DMS53 treated with DMSO at 0.1 percent for 48 hours (cell line): ENCODE measurements around the gene SCO2.

Experiments
- DNase-seq: peaks from one replicate; lab custom pipeline; 2025; ENCODE audit not compliant: unreplicated experiment; lab: John Stamatoyannopoulos, UW

The SCO2 gene, protein sequence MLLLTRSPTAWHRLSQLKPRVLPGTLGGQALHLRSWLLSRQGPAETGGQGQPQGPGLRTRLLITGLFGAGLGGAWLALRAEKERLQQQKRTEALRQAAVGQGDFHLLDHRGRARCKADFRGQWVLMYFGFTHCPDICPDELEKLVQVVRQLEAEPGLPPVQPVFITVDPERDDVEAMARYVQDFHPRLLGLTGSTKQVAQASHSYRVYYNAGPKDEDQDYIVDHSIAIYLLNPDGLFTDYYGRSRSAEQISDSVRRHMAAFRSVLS

DNA sequence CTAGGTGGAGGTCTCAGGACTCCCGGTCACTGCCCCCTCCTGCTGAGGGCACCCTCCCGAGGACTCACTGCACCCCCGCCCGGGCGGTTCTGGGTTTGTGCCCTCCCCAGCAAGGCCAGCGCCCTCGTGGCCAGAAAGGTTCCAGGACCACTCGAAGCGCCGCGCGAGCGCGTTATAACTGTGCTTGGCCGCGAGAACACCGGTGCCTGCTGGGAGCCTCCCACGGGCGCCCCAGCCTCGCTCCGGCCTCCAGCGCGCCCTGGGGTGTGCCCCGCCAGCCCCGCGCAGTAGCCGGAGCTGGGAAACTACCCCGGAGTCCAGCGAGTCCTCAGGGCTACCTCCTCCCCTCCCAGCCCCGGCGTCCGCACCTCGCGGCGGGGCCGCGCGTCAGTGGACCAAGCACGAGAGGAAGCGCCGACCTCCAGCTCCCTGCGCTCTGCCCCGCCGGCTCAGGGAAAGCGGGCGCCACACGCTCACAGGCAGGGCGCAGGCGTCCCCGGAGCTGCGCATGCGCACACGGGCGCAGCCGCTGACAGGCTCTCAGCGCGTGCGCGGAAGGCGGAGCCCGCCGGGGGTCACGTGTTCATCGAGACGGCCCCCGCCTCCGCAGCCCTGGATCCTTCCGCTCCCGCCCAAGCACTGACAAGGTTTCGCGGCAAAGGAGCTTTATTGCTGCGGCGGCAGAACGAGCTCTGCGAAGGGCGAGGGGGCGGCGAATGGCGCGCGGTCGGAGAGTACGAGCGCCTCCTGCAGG lies at the start of gene SCO2:
SCO2 (minus strand) TSS at position 495 of the 754 bp plus-strand sequence. CDS start 1,187 bp downstream, outside the sequence.
- peak; percentile 88 for DNase-seq

DNA sequence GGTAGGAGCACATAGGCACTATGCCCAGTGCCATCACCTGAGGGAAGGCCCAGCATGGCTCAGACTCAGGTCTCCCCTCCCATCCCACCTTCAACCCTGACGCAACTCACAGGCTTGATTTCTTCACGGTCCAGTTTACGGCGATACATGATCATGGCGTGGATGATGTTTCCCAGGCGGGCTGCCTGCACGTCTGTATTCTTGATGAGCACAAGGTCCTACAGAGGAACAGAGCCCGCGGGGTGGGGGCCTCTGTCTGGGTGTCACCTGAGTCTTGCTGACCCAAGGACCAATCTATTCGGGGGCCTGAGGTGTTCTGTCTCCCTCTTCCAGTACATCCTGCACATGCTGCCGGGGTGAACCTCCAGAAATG lies 49.0 kb upstream of the SCO2 start:
- DNase-seq, result no peak

DNA sequence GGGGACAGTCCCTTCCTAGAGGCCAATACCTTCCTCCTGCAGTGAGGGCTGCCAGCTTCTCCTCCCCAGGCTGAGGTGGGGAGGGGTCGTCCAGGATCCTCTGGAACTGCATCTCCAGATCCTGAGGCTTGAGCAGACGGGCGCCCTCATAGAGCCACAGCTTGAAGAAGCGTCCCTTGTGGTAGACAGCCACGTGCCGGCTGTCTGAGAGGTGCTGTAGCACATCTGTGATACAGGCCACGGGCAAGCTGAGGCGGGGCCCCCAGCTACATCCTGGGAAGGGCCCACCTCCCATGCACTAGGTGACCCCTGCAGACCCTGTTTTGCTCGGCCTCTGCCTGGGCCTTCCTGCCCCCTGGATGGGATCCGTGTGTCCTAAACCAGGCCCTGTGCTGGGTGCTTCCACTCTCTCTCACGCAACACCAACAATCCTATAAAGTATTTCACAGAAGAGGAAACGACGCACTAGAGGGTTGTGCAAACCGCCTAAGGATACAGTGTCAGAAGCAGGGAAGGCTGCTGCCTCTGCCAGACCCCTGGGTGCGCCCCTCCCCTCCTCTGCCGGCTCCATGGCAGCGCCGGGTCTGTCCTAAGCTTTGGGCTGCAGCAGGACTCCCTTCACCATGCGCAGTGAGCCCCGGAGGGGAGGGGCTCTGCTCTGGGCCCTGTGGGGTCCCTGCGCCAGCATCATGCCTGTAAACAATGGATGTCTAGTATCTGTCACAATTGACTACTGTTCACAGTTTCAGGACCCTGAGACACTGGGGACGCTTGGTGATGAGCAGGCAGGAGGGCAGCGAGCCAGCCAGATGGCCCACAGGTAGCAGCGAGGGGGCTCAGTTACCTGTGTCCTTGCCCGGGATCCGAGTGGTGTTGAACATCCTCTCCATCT lies 48.3 kb upstream of the SCO2 start:
- no peak for DNase-seq

DNA sequence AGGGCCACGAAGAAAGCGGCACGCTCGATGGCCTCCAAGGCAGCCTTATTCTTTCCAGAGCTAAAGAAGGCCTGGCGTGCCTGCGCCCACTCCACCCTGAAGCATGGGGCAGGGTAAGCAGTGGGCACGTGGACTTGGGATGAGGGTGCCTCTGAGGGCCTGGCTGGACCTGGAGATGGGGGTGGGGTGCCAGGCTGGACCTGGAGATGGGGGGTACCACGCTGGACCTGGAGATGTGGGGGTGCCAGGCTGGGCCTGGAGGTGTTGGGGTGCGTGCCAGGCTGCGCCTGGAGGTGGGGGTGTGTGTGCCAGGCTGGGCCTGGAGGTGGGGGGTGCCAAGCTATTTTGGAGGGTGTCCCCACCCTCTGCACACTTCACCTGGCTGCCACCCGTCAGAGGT lies 47.6 kb upstream of the SCO2 start:
- DNase-seq, result no peak

DNA sequence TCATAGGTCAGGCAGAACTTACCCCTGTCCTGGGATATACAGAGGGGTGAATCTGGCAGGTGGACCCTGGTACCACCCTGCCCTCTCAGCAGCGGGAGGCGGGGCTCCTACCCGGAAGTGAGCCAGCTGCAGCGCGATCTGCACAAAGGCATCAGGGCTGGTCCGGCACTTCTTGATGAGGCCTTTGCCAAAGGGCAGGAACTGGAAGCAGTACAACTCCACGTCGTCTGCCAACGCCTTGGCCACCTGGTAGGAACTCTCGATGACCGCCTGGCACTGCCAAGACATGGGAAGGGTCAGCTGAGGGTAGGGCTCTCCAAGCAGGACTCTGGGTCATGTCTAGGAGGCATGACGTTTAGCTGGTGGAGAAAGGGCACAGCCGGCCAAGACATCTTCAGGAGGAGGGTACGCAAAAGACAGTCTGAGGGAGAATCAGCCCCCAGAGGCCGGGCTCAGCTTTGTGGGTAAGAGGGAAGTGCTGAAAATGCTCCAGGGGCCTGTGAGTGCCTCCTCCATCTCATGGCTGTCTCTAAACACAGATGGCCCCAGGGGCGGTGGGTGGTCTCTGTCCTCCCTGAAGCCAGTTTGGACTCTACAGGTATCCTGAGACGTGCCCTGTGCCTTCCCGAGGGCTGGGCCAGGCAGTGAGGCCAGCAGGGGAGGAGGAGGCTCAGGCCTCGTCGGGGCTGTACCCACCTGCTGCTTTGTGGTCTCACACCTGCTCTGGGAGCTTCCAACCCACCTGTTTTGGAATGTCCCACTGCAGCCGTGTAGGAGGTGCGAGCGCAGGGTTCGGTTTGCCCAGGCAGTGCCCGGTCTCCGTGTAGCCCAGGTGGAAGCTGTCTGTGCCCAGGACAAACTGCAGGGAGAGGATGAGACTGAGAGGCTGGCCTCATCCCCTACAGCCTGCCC lies 46.1 kb upstream of the SCO2 start:
- DNase-seq, result no peak

DNA sequence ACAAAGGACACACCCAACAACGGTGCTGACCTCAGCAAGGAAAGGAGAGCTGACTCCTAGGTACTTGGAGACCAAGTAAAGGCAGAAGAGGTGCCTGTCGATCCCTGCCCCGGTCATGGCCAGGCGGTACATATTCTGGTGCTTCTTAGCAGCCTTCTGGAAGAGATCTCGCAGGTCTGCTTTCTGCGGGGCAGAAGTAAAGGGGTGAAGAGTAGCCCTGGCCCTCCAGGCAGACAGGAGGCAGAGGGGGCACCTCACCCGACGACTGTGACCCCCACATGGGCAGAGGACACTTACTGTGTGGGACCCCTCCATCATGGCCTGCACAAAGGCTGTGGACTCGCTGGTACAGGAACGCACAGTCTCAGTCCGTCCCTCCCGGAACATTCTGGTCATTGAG lies 45.5 kb upstream of the SCO2 start:
- no peak for DNase-seq

DNA sequence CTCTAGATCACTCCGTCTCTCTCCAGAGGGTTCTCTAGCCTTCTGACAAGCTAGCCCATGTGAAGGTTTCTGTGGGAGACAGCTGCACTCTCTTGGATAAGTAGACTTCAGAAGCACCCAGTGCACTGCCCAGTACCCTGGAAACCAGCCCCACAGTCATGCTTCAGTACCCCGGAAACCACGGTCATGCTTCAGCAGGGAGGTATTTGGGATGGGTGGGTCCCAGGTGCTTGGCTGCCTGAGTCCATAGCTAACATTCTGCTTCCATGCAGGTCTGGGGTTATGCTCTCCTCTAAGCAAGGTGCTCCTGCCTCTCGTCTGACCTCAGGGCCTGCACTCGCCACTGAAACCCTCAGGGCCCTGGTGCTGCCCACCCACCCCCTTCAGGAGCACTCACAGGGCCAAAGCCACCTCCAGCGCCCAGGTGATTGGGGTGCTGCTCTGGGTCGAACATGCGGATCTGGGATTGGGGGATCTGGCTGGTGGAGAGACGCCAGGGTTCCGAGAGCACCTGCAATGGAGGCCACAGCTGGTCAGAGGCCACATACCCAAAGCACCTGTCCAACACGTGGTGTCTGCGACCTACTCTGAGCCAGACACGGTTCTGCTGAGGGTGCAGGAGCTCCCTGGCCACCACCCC lies 44.6 kb upstream of the SCO2 start:
- DNase-seq, result no peak

DNA sequence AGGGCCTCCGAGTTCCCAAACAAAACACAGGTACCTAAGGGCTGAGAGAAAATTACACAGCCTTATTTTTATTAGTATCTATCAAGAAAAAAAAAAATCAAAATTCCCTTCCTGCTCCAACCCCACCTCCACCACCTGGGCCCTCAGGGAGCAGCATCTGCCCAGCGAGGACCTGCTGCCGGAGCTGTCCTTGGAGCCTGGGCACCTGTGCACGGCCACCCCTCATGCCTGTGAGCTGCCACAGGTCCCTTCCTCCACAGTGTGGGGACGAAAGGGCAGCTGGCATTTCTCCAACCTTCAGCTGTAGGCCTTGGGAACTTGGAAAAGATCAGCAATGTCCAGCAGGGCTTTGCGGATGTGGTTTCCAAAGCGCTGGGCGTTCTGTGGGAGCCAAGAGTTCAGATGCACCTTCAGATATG lies 43.7 kb upstream of the SCO2 start:
- DNase-seq, result no peak

DNA sequence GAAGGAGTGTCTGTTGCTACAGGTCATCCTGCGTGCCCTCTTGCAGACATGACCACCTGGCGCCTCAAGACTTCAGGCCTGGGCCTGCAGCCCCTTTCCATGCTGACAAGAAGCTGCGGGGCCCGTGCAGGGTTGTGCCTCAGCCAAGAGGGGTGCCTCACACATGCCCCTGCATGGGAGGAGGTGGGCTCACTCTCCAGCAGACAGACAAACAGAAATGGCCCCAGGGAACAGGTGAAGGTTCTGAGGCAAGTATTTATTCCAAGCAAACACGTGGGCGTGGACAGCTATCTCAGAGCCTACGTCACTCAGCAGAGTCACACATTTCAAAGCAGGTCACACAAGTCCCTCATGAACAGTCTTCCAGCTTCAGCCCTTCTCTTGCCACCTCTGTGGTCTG lies 43.2 kb upstream of the SCO2 start:
- peak; percentile 4 for DNase-seq

DNA sequence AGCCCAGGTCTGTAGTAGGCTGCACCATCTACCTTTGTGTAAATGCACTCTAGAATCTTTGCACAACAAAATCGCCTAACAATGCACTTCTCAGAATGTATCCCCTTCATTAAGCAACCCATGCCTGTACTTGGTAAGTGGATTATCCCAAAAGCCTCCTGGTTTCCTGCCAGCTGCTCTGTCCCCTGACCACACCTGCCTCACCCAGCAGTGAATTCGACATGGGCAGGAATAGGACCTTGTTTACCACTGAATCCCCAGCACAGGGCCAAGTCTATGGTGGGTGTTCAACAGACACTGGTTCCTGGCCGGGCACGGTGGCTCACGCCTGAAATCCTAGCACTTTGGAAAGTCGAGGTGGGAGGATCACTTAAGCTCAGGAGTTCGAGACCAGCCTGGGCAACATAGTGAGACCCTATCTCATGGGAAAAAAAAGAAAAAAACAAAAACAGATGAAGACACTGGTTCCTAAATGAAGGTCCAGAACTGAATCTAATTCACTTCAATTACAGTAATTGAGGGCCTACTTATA lies 42.4 kb upstream of the SCO2 start:
- no peak for DNase-seq

DNA sequence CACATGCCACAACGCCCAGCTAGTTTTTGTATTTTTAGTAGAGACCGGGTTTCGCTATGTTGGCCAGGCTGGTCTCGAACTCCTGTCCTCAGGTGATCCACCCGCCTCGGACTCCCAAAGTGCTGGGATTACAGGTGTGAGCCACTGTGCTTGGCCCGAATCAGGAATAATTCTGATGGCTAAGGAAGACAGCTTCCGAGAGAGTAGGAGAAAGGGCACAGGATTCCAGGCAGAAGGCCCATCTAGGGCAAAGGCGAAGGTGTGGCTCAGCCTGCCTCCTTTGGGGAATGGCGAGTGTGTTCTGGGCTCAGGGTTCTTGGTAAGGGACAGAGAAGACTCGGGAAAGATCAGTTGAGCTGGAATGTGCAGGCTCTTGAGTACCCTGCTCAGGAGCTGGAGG lies 38.9 kb upstream of the SCO2 start:
- no peak for DNase-seq

DNA sequence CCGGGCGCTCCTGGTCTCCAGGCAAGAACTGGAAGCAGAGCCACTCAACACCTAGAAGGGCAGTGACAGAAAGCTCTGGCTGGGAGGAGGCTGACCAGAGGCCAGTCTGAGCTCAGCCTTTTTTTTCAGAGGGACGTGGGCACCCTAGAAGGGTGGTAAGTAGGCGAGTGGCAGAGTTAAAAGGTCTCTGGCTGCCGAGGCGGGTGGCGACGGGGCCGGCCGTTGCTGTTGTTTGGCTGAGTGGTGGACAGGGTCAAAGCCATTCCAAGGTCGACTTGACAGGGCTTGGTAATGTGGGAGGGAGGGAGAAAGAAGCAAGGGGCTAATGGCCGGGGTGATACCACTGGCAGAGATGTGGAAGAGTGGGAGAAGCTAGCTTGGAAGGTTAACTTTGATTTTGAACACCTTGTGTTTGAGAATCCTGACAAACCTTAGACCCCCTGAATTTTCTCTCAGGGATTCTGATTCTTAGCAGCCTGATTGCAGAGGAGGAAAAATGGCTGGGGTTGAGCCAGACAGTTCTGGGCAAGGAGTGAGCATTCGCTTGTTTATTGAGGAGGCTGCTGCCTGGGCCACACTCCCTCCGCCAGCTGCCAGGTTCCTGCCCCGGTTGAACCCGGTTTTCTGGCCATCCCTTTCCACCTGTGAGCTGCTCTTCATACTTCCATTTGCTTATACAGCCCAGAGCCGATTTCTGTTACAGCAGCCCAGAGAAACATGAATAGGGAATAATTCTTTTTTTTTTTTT lies 38.2 kb upstream of the SCO2 start:
- no peak for DNase-seq

DNA sequence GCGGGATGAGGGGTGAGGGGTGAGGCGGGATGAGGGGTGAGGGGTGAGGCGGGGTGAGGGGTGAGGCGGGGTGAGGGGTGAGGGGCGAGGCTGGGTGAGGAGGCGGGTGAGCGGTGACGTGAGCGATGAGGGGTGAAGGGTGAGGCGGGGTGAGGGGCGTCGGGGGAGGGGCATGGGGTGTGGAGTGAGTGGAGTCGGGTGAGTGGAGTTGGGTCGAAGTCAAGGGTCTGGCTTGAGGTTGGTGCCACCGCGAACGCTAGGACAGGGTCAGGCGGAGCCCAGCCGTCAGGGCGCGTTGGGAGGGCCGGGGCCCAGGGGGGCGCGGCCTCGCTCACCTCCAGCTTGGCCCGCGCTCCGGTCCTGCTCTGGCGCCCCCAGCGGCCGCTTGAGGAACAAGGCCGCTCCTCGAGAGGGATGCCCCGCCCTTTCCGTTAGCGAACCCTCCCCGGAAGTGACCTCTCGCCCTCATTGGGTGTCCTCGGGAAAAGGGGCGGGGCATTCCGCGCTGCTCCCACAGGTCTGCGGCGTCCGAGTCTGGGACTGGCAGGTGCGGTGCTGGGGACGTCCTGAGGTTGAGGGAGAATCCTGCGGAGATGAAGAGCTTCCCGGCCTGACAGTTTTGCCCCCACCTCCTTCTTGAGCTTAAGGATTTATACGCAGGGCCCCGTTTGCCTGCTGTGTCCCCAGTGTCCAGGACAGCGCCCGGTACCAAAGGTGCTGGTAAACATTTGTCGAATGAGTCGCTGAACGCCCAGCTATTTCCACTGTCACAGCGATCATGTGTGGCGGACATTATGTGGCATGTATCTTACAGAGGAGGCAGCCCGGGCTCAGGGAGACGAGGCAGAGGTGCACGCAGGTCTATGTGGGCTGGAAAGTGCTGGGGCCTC lies 37.4 kb upstream of the SCO2 start, which contains the start of gene SYCE3:
SYCE3 (minus strand) TSS at position 397 of the 890 bp plus-strand sequence. CDS start 6,514 bp downstream, outside the sequence.
- DNase-seq, result peak; percentile 90

DNA sequence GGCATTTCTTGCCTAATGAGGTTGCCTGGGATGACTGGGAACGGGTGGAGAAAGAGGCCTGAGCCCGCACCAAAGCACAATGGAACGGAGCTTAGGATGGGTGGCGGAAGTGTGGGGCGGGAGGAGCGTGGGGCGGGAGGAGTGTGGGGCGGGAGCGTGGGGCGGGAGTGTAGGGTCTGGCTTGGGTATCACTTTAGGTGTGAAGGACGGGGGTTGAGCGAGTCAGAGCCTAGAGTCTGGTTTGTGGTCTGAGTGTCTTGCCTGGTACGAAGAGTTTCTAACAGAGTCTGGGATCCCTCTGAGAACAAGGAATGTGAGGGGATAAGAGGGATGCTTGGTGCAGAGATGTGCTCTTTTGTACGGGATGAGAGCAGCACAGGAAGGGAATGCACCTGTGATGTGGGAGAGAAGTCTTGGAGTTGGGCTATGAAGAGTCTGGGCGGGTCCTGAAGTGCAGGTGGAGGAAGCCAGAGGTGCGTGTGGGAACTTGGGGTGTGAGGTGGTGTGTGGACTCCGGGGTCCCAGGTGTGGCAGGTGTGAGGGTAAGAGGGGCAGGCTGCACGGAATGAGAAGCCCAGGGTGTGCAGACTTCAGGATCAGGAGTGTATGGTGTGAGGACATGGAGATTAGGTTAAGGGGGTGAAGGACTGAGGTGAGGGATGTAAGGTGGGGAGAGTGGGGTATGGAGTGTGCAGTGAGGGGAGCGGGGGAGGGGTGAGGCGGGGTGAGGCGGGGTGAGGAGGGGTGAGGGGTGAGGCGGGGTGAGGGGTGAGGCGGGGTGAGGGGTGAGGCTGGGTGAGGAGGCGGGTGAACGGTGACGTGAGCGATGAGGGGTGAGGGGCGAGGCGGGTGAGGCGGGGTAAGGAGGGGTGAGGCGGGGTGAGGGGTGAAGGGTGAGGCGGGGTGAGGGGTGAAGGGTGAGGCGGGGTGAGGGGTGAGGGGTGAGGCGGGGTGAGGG lies 36.3 kb upstream of the SCO2 start:
- DNase-seq, result no peak

DNA sequence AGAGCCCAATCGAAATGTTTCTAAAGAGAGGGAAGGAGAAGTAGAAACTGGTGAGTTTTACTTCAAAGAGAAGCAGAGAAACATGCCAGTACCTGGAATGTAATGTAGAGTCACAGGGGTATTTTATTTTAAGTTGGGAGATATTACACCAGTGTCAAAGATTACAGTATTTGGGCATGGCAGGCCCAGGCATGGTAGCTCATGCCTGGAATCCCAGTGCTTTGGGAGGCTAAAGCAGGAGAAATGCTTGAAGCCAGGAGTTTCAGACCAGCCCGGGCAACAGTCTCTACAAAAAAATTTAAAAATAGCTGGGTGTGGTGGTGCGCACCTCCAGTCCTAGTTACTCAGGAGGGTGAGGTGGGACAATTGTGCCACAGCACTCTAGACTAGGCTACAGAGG lies 34.6 kb upstream of the SCO2 start:
- no peak for DNase-seq

DNA sequence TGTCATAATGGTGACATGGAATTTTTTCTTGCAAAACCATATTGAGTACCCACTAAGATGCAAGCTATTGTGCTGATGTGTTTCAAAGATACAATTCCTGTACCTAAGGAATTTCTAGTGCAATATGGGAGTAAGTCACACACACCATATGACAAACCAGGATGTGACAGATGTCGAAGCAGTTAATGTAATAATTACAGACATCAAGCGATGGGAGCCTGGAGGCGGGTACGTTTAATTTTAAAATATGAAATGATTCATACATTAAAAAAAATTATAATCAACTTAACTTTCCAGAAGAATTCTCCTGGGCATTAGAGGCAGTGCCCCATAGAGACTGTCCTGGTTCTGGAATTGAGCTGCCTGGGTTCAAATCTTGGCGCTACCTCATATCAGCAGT lies 31.3 kb upstream of the SCO2 start:
- DNase-seq, result no peak

DNA sequence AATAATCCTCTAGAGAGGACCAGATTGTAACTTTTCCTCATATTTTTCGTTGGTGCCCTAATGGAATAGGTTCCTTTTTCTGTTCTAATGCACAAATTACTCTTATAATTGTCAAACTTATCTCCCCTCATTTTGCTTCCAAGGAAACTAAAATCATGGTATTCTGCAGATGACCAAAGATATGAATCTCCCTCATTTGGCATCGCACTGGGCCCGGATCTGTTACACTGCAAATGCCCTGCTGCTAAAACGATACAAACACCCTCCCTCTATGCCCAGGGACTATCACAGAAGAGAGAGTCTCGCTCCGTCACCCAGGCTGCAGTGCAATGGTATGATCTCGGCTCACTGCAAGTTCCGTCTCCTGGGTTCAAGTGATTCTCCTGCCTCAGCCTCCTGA lies 27.9 kb upstream of the SCO2 start:
- DNase-seq, result no peak
